ENCODE data around the gene TIFAB. TPM values are rescaled to one million over a fixed set of nuclear protein-coding genes. Genes with fewer than 3 reads are reported as not detected.

The TIFAB gene
- total RNA-seq, 1 donor from 2014 or later = not detected

DNA sequence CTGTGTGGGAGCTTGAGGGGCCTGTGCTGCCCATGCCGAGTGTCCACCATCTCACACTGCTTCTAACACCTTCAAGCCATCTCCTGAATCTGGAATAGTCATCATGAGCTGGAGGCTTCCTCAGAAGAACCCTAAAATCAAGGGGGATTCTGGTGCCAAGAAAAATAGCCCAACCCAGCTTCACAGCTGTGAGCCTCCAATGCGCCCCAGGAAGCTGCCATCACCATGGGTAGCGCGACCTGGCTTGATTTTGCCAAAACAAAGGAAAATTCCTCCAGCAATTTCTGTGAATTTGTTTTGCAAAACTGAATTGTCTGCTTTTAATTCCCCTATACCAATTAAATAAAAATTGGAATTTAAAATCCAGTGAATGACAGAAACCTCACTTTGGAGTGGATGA is 6.2 kb upstream of the TIFAB start:
- Mint-ChIP-seq H3K4me1 (ENCODE audit: low read depth, unreplicated experiment) (peaks cover 4% of the 10 kb centered on the region), H3K4me3 (ENCODE audit: unreplicated experiment) (no peak overlapping the region), H3K27me3 (ENCODE audit: low read depth, unreplicated experiment) (peaks cover 58% of the 10 kb centered on the region), H3K27ac (ENCODE audit: unreplicated experiment) (no peak overlapping the region), H3K9me3 (ENCODE audit: unreplicated experiment) (no peaks in the 10 kb centered on the region), H3K36me3 (ENCODE audit: low read depth, unreplicated experiment) (no peaks in the 10 kb centered on the region)
- DNase-seq (ENCODE audit: low read depth) = no peak
- Histone ChIP-seq H3K4me3 (ENCODE audit: insufficient read depth, low read depth, low read length) (no peak overlapping the region), H3K79me2 (ENCODE audit: insufficient read depth, low read length) (no peaks in the 10 kb centered on the region), H3K4me1 (ENCODE audit: insufficient read depth, low read length) (peaks cover 21% of the 10 kb centered on the region), H4K20me1 (ENCODE audit: insufficient read depth, low read length) (no peaks in the 10 kb centered on the region), H3K9ac (ENCODE audit: low read length) (no peak overlapping the region), H3K27ac (ENCODE audit: low read depth, low read length) (no peak overlapping the region), H3K27me3 (ENCODE audit: insufficient read depth, low read length) (peaks cover 21% of the 10 kb centered on the region), H3K4me2 (ENCODE audit: low read length) (no peak overlapping the region), H2AFZ (ENCODE audit: low read depth, low read length) (no peak overlapping the region), H3K36me3 (ENCODE audit: insufficient read depth, low read length) (no peaks in the 10 kb centered on the region), H3K9me3 (ENCODE audit: insufficient read depth, low read depth, low read length) (no peaks in the 10 kb centered on the region)
- no peak for FAIRE-seq
- no peak for TF ChIP-seq EZH2 (IDR thresholded peaks at IDR 0.05; ENCODE audit: insufficient read depth, low read length)
- TF ChIP-seq, protein P1, sequence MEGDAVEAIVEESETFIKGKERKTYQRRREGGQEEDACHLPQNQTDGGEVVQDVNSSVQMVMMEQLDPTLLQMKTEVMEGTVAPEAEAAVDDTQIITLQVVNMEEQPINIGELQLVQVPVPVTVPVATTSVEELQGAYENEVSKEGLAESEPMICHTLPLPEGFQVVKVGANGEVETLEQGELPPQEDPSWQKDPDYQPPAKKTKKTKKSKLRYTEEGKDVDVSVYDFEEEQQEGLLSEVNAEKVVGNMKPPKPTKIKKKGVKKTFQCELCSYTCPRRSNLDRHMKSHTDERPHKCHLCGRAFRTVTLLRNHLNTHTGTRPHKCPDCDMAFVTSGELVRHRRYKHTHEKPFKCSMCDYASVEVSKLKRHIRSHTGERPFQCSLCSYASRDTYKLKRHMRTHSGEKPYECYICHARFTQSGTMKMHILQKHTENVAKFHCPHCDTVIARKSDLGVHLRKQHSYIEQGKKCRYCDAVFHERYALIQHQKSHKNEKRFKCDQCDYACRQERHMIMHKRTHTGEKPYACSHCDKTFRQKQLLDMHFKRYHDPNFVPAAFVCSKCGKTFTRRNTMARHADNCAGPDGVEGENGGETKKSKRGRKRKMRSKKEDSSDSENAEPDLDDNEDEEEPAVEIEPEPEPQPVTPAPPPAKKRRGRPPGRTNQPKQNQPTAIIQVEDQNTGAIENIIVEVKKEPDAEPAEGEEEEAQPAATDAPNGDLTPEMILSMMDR (IDR thresholded peaks at IDR 0.05; ENCODE audit: insufficient read depth, low read depth, low read length) = no peak

DNA sequence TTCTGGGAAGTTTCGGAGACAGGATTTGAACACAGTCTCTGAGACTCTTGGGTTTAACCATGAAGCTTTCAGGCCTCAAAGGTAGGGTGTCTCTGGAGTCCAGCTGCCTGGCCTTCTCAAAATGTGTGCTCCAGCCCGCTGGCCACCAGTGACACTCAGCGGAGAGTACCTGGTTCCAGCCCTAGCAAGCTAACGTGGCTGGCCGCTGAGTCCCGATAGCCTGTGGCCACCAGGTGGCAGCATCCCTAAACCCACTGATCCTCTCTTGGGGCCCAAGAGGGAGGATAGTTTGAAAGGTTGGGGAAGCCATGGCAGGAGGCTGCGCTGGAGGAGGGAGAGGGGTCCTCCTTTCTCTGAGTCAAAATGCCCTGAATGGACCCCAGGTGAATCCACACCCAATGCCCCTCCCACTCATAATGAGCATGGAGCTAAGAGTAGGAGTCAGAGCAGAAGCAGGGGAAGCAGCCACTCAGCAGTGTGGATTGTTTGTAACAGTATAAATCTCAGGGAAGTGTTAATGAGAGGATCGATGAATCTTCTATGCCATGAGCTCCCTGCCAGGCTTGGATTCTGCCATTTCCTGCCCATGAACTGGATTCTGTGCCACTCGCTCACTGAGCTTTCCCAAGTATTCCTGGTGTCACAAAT is 5.4 kb upstream of the TIFAB start:
- Mint-ChIP-seq H3K4me3 (ENCODE audit: unreplicated experiment) (no peak overlapping the region), H3K27ac (ENCODE audit: unreplicated experiment) (no peak overlapping the region), H3K4me1 (ENCODE audit: low read depth, unreplicated experiment) (peaks cover 4% of the 10 kb centered on the region), H3K36me3 (ENCODE audit: low read depth, unreplicated experiment) (no peaks in the 10 kb centered on the region), H3K27me3 (ENCODE audit: low read depth, unreplicated experiment) (peaks cover 56% of the 10 kb centered on the region), H3K9me3 (ENCODE audit: unreplicated experiment) (no peaks in the 10 kb centered on the region)
- no peak overlapping the region for H3K4me3 ChIP-seq (ENCODE audit: insufficient read depth, low read depth, low read length)
- peak; percentile 20 for DNase-seq (ENCODE audit: low read depth)
- H3K27ac ChIP-seq (ENCODE audit: low read depth, low read length) = no peak overlapping the region
- H3K27me3 ChIP-seq (ENCODE audit: insufficient read depth, low read length) = peaks cover 16% of the 10 kb centered on the region
- H3K79me2 ChIP-seq (ENCODE audit: insufficient read depth, low read length) = no peaks in the 10 kb centered on the region
- no peaks in the 10 kb centered on the region for H4K20me1 ChIP-seq (ENCODE audit: insufficient read depth, low read length)
- no peak for TF ChIP-seq EZH2 (IDR thresholded peaks at IDR 0.05; ENCODE audit: insufficient read depth, low read length)
- TF ChIP-seq, protein P1 (IDR thresholded peaks at IDR 0.05; ENCODE audit: insufficient read depth, low read depth, low read length) = peak; percentile 64
- no peaks in the 10 kb centered on the region for H3K36me3 ChIP-seq (ENCODE audit: insufficient read depth, low read length)
- H3K4me1 ChIP-seq (ENCODE audit: insufficient read depth, low read length) = peaks cover 21% of the 10 kb centered on the region
- no peak for FAIRE-seq
- H3K9ac ChIP-seq (ENCODE audit: low read length) = no peak overlapping the region
- H3K9me3 ChIP-seq (ENCODE audit: insufficient read depth, low read depth, low read length) = no peaks in the 10 kb centered on the region
- no peak overlapping the region for H3K4me2 ChIP-seq (ENCODE audit: low read length)
- H2AFZ ChIP-seq (ENCODE audit: low read depth, low read length) = no peak overlapping the region

Data from astrocyte (in vitro differentiated cells and primary cell).